ENCODE results near the gene FAM53B. TPM values are rescaled to one million over a fixed set of nuclear protein-coding genes. Genes with fewer than 3 reads are reported as not detected.

Gene FAM53B
- polyA plus RNA-seq, 1 of the 3 experiments (the other 2 are of a cell fraction): 5.6 TPM

DNA sequence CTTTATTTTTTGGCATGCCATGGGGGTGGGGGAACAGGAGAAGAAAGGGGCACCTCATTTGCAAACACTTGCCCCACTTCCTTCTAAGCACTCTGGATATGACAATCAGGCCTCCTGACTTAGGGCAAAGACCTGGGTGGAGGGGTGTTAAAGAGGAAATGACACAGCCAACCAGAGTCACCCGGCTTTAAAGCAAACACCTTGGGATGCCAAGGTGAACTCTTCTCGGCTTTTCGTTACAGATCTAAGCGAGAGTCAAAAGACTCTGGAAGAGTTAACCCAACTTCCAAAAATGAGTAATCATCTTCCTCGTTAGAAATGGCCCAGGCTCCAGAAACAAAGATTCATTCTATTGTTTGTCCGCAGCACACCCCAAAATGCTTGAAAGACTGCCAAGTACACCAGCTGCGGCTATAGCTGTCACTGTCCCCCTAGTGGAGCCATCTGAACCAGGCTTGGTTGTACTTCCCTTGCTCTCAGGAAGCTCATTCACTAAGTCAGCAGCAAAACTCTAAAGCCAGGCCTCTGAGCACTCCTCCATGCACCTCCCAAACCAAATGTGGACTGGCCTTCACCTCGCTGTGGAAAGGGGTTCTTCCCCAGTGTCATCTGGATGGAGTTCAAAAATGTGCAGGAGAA is 24.8 kb downstream of the FAM53B start:
- H3K27me3 ChIP-seq (ENCODE audit: insufficient read depth): no peaks in the 10 kb centered on the region
- H3K9ac ChIP-seq: no peak overlapping the region
- no peak overlapping the region for H3K4me2 ChIP-seq
- ChIA-PET POLR2A (interaction anchor here (1.4 kb wide), 1 partner anchor 13 kb away, joined by 4 read pairs; no protein-coding TSS in a partner anchor), CTCF (interaction anchor here (1.1 to 2.5 kb wide), 7 partner anchors 11 to 189 kb away, joined by 3 to 11 read pairs (median 4); no protein-coding TSS in a partner anchor)
- DNase-seq: no peak
- H3K36me3 ChIP-seq (replicated peaks in 1 of 2; ENCODE audit: control insufficient read depth in 1 of 2, insufficient read depth in 2 of 2, low read length in 1 of 2): peaks cover 0 to 4% of the 10 kb centered on the region in 2 experiments
- no peaks in the 10 kb centered on the region for H3F3A ChIP-seq (replicated peaks; ENCODE audit: insufficient read depth)
- WGBS (ENCODE audit: low lambda C conversion rate): 81% methylated on average over 8 of the region's 8 CpGs
- no peaks in the 10 kb centered on the region for H3K9me2 ChIP-seq
- H3K4me3 ChIP-seq (ENCODE audit: low read depth in 2 of 2, low read length in 1 of 2): no peak overlapping the region
- H3K4me1 ChIP-seq (ENCODE audit: control insufficient read depth in 1 of 2, insufficient read depth in 2 of 2, low read depth in 1 of 2, low read length in 1 of 2): peaks cover 6 to 18% of the 10 kb centered on the region in 2 experiments; a peak in 2 of 4 replicates
- no peak overlapping the region for H2AFZ ChIP-seq (ENCODE audit: low read depth)
- H3K79me2 ChIP-seq (ENCODE audit: insufficient read depth): no peaks in the 10 kb centered on the region
- no peaks in the 10 kb centered on the region for H3K9me3 ChIP-seq
- TF ChIP-seq RAD21 (IDR thresholded peaks at IDR 0.05; ENCODE audit: low read length) (peak; percentile 34; the same call in 1 of the 2 replicates), CHD2 (IDR thresholded peaks at IDR 0.05; ENCODE audit: low read length, partially characterized antibody) (no peak)
- no peak overlapping the region for H3K27ac ChIP-seq (ENCODE audit: low read depth in 2 of 2, low read length in 1 of 2)
- 0 out of 2 replicates have a peak, but pooled peaks cover 11% of the 10 kb centered on the region for H4K20me1 ChIP-seq (ENCODE audit: insufficient read depth)

DNA sequence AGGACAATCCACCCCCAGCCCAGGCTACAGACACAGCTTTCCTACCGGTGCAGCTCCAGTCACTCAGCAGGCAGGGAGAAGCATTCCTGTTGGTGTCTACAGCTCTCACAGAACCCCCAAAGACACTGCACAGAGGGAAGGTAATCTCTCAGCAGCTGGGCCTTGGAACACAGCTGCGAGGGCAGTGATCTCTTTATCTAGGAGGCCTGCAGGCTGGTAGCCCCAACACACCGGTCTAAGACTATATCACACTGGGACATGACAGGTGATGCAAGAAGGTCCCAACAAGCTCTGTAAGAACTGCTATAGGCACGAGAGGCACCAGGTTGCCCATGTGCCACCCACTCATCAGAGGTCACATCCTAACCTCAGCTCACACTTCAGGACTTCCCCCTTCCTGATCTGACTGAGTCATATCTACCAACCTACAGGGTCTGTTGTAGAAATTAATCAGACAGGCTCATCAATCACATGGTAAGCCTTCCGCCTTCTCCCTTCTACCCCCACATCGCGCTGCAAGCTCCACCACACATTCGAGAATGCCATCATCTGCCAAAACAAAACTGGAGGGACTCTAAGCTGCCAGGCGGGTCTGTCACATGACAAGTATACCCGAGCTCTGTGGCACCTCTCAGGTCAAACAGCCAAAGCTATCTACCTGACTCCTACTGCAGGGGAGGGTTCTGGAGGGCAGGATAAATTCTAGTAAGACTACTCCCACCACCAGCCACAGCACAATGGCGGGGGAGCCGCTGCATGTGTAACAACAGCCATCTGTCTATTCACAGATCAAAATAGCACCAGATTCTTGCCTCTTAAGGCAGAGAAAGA is 26.1 kb downstream of the FAM53B start:
- Histone ChIP-seq H3K4me3 (ENCODE audit: low read depth in 2 of 2, low read length in 1 of 2) (no peak overlapping the region), H3K9me3 (no peaks in the 10 kb centered on the region), H2AFZ (ENCODE audit: low read depth) (no peak overlapping the region), H3K4me2 (no peak overlapping the region), H3K9ac (no peak overlapping the region), H4K20me1 (ENCODE audit: insufficient read depth) (0 out of 2 replicates have a peak, but pooled peaks cover 11% of the 10 kb centered on the region), H3K27ac (ENCODE audit: low read depth in 2 of 2, low read length in 1 of 2) (no peak overlapping the region; a peak in 1 of 4 replicates), H3K4me1 (ENCODE audit: control insufficient read depth in 1 of 2, insufficient read depth in 2 of 2, low read depth in 1 of 2, low read length in 1 of 2) (peaks cover 6 to 9% of the 10 kb centered on the region in 2 experiments; a peak in 2 of 4 replicates), H3K79me2 (ENCODE audit: insufficient read depth) (no peaks in the 10 kb centered on the region; the same call in 1 of the 2 replicates), H3K27me3 (ENCODE audit: insufficient read depth) (no peaks in the 10 kb centered on the region), H3K36me3 (replicated peaks in 1 of 2; ENCODE audit: control insufficient read depth in 1 of 2, insufficient read depth in 2 of 2, low read length in 1 of 2) (peaks cover 0 to under 1% of the 10 kb centered on the region in 2 experiments), H3K9me2 (no peaks in the 10 kb centered on the region), H3F3A (replicated peaks; ENCODE audit: insufficient read depth) (no peaks in the 10 kb centered on the region)
- no peak for TF ChIP-seq MAX (IDR thresholded peaks at IDR 0.05; ENCODE audit: low read depth)
- no peak for TF ChIP-seq YY1 (IDR thresholded peaks at IDR 0.05; ENCODE audit: low read depth)
- no peak for TF ChIP-seq EZH2phosphoT487 (IDR thresholded peaks at IDR 0.05; ENCODE audit: borderline replicate concordance, low read depth)
- no peak for TF ChIP-seq NRF1 (IDR thresholded peaks at IDR 0.05; ENCODE audit: low read depth, low read length)
- no peak for TF ChIP-seq TCF12 (IDR thresholded peaks at IDR 0.05)
- CTCF ChIA-PET: interaction anchor here (0.9 to 2.5 kb wide), 9 partner anchors 10 to 188 kb away, joined by 3 to 11 read pairs (median 4); no protein-coding TSS in a partner anchor
- POLR2A ChIA-PET: interaction anchor here (0.6 to 1.4 kb wide), 2 partner anchors 12 to 13 kb away, joined by 3 to 4 read pairs; no protein-coding TSS in a partner anchor
- no peak for DNase-seq
- 90% methylated on average over 9 of the region's 12 CpGs for WGBS (ENCODE audit: low lambda C conversion rate)
